OCI-LY7 (cell line): Measurements from ENCODE around the gene USP32. TPM values are rescaled to one million over a fixed set of nuclear protein-coding genes. Genes with fewer than 3 reads are reported as not detected.

Source experiments
- BruUV-seq: library from RNA; stranded (reverse); fragments of 400-500 nt; replicated peaks from 2 replicates; lab custom pipeline; 2021; lab: Mats Ljungman, UMichigan
- CTCF ChIA-PET: fragments of 300-600 bp; sonication (Branson Sonifier 250); formaldehyde crosslinking; loops from one replicate; lab custom pipeline; 2022; ENCODE audit warnings: antibody characterized with exemption; ENCODE audit not compliant: unreplicated experiment; lab: Charles Lee
- POLR2A ChIA-PET: fragments of 300-600 bp; sonication (Branson Sonifier 250); formaldehyde crosslinking; loops from one replicate; lab custom pipeline; 2022; ENCODE audit warnings: antibody characterized with exemption; lab: Charles Lee
- DNase-seq: peaks from one replicate; pipeline ENCODE4 v3.0.0-alpha.2; 2015; ENCODE audit warnings: low spot score
- H2AFZ ChIP-seq: fragments of 200-600 bp; sonication (generic), shearing (Covaris generic); 2 replicates; pipeline ENCODE4 v1.6.1; 2014; ENCODE audit warnings: mild to moderate bottlenecking, antibody characterized with exemption, low read length, moderate library complexity
- H3K27ac ChIP-seq: fragments of 200-600 bp; sonication (generic); 2 replicates; pipeline ENCODE4 v1.5.1; 2014; ENCODE audit warnings: mixed run types, low read depth, mild to moderate bottlenecking, moderate library complexity, low read length, inconsistent platforms; ENCODE audit not compliant: poor library complexity, severe bottlenecking
- H3K36me3 ChIP-seq: fragments of 200-600 bp; sonication (generic); 2 replicates; pipeline ENCODE4 v1.6.1; 2014; ENCODE audit warnings: mild to moderate bottlenecking, antibody characterized with exemption, low read length, moderate library complexity, mixed read lengths; ENCODE audit not compliant: insufficient read depth
- H3K4me1 ChIP-seq: fragments of 200-600 bp; sonication (generic); 2 replicates; pipeline ENCODE4 v1.5.1; 2014; ENCODE audit warnings: mild to moderate bottlenecking, low read length; ENCODE audit not compliant: insufficient read depth, poor library complexity, severe bottlenecking
- H3K4me2 ChIP-seq: fragments of 200-600 bp; sonication (generic); 2 replicates; pipeline ENCODE4 v1.6.1; 2014; ENCODE audit warnings: mild to moderate bottlenecking, low read length
- H3K4me3 ChIP-seq: fragments of 200-600 bp; sonication (generic); 2 replicates; pipeline ENCODE4 v1.5.1; 2014; ENCODE audit warnings: mild to moderate bottlenecking, low read depth, low read length; ENCODE audit not compliant: poor library complexity, severe bottlenecking
- H3K79me2 ChIP-seq: fragments of 200-600 bp; sonication (generic); 2 replicates; pipeline ENCODE4 v1.6.1; 2016; ENCODE audit warnings: low read depth, mild to moderate bottlenecking, low read length, moderate library complexity, mixed read lengths; ENCODE audit not compliant: insufficient read depth
- H3K9me2 ChIP-seq: fragments of 200-600 bp; sonication (generic); 2 replicates; pipeline ENCODE4 v1.6.1; 2016; ENCODE audit warnings: mild to moderate bottlenecking, low read length, mixed read lengths; ENCODE audit not compliant: insufficient read depth
- H3K9me3 ChIP-seq: fragments of 200-600 bp; sonication (generic); 2 replicates; pipeline ENCODE4 v1.6.1; 2014; ENCODE audit warnings: mild to moderate bottlenecking, mixed run types, low read length, mixed read lengths
- H4K20me1 ChIP-seq: fragments of 200-600 bp; sonication (generic); 2 replicates; pipeline ENCODE4 v1.6.1; 2014; ENCODE audit warnings: mild to moderate bottlenecking, antibody characterized with exemption, low read length, moderate library complexity, mixed read lengths; ENCODE audit not compliant: insufficient read depth
- CTCF ChIP-seq: fragments of 200-600 bp; sonication (generic); conservative IDR thresholded peaks from 2 replicates; pipeline ENCODE4 v1.5.1; 2014; ENCODE audit warnings: mild to moderate bottlenecking, antibody characterized with exemption, low read length, moderate library complexity, mixed read lengths
- EZH2phosphoT487 ChIP-seq: fragments of 200-600 bp; sonication (generic); IDR thresholded peaks from 2 replicates; pipeline ENCODE4 v1.6.1; 2018; ENCODE audit warnings: low read depth, borderline replicate concordance, mild to moderate bottlenecking, mixed run types, antibody characterized with exemption, low read length, moderate library complexity, mixed read lengths
- intact Hi-C: fragments of 100-400 bp; cut with micrococcal nuclease; formaldehyde crosslinking; loops from one replicate; pipeline ENCODE4 v1.10.0; 2022; ENCODE audit not compliant: unreplicated experiment
- total RNA-seq, 2 experiments: library from RNA; depleted of rRNA in 1 of 2; stranded (reverse); fragments of >200 nt in 1 of 2; shearing (Covaris generic) in 1 of 2; gene quantifications; 2 replicates each; pipeline ENCODE4 v1.2.3, GENCODE V29; 2014 to 2022

USP32 gene
- total RNA-seq, 2 experiments from 2014 or later: 16.9 to 28.0 TPM

GRCh38 chr17:60314423-60314822 is 77.5 kb downstream of the USP32 start:
- intact Hi-C loops: no loop called here
- POLR2A ChIA-PET: no interaction called here
- TF ChIP-seq CTCF: no peak
- no peak for TF ChIP-seq EZH2phosphoT487
- Histone ChIP-seq H4K20me1 (no peaks in the 10 kb centered on the region), H3K27ac (no peak overlapping the region), H3K9me3 (no peaks in the 10 kb centered on the region), H3K79me2 (no peaks in the 10 kb centered on the region), H3K4me3 (no peak overlapping the region), H3K9me2 (no peaks in the 10 kb centered on the region), H3K4me2 (no peak overlapping the region), H3K4me1 (no peaks in the 10 kb centered on the region), H2AFZ (no peak overlapping the region), H3K36me3 (no peaks in the 10 kb centered on the region)
- BruUV-seq: no TSS peak
- CTCF ChIA-PET: no interaction called here
- no peak for DNase-seq

- no peak for TF ChIP-seq EZH2phosphoT487
- Histone ChIP-seq H2AFZ (no peak overlapping the region), H3K27ac (no peak overlapping the region), H3K9me3 (no peaks in the 10 kb centered on the region), H3K4me2 (no peak overlapping the region), H3K79me2 (no peaks in the 10 kb centered on the region), H4K20me1 (no peaks in the 10 kb centered on the region), H3K4me1 (no peaks in the 10 kb centered on the region), H3K4me3 (no peak overlapping the region), H3K9me2 (no peaks in the 10 kb centered on the region), H3K36me3 (no peaks in the 10 kb centered on the region)
- no peak for DNase-seq
- ChIA-PET POLR2A (no interaction called here), CTCF (no interaction called here)
- no TSS peak for BruUV-seq
- intact Hi-C loops: no loop called here
Observed at GRCh38 chr17:60311936-60312335, 80.0 kb downstream of the USP32 start.

- ChIA-PET CTCF (no interaction called here), POLR2A (no interaction called here)
- Histone ChIP-seq H4K20me1 (no peaks in the 10 kb centered on the region), H3K79me2 (no peaks in the 10 kb centered on the region), H3K4me3 (no peak overlapping the region), H2AFZ (no peak overlapping the region), H3K4me2 (no peak overlapping the region), H3K9me3 (no peaks in the 10 kb centered on the region), H3K36me3 (no peaks in the 10 kb centered on the region), H3K9me2 (no peaks in the 10 kb centered on the region), H3K4me1 (no peaks in the 10 kb centered on the region), H3K27ac (no peak overlapping the region)
- no TSS peak for BruUV-seq
- no peak for TF ChIP-seq EZH2phosphoT487
- TF ChIP-seq CTCF: no peak
- intact Hi-C loops: no loop called here
- DNase-seq: no peak
Observed at GRCh38 chr17:60311186-60311585, 80.7 kb downstream of the USP32 start.
